ENCODE data around the gene AKIRIN2.

The AKIRIN2 gene

GRCh38 chr6:87701676-87702588 is at the start of gene AKIRIN2:
TSS of gene AKIRIN2 (minus strand) at chr6:87702233. CDS start at chr6:87701684, 549 bp downstream.
- peak; percentile 97 for FAIRE-seq

- no peak for FAIRE-seq
Observed at GRCh38 chr6:87747646-87748045, 45.6 kb upstream of the AKIRIN2 start.

- peak; percentile 70 for FAIRE-seq
Observed at GRCh38 chr6:87745966-87746721, 44.1 kb upstream of the AKIRIN2 start.

- FAIRE-seq = no peak
Observed at GRCh38 chr6:87743454-87743853, 41.4 kb upstream of the AKIRIN2 start.

GRCh38 chr6:87742106-87742505 is 40.1 kb upstream of the AKIRIN2 start:
- FAIRE-seq = no peak

GRCh38 chr6:87741001-87741650 is 39.1 kb upstream of the AKIRIN2 start:
- no peak for FAIRE-seq

GRCh38 chr6:87738744-87739143 is 36.7 kb upstream of the AKIRIN2 start:
- FAIRE-seq = no peak

- FAIRE-seq = no peak
Observed at GRCh38 chr6:87738000-87738399, 36.0 kb upstream of the AKIRIN2 start.

GRCh38 chr6:87736809-87737540 is 34.9 kb upstream of the AKIRIN2 start:
- no peak for FAIRE-seq

- FAIRE-seq = no peak
Observed at GRCh38 chr6:87731818-87732661, 30.0 kb upstream of the AKIRIN2 start.

GRCh38 chr6:87731080-87731479 is 29.0 kb upstream of the AKIRIN2 start:
- FAIRE-seq = no peak

GRCh38 chr6:87729965-87730719 is 28.1 kb upstream of the AKIRIN2 start:
- no peak for FAIRE-seq

GRCh38 chr6:87728706-87729105 is 26.7 kb upstream of the AKIRIN2 start:
- FAIRE-seq = no peak

GRCh38 chr6:87724983-87725811 is 23.2 kb upstream of the AKIRIN2 start:
- FAIRE-seq = no peak

GRCh38 chr6:87723170-87724078 is 21.4 kb upstream of the AKIRIN2 start:
- no peak for FAIRE-seq

- FAIRE-seq = no peak
Observed at GRCh38 chr6:87722540-87723169, 20.6 kb upstream of the AKIRIN2 start.

- FAIRE-seq = no peak
Observed at GRCh38 chr6:87721311-87721710, 19.3 kb upstream of the AKIRIN2 start.

Data from endometrium (tissue), 2 donors.